ENCODE results near the gene PDE6A.

The PDE6A gene

DNA sequence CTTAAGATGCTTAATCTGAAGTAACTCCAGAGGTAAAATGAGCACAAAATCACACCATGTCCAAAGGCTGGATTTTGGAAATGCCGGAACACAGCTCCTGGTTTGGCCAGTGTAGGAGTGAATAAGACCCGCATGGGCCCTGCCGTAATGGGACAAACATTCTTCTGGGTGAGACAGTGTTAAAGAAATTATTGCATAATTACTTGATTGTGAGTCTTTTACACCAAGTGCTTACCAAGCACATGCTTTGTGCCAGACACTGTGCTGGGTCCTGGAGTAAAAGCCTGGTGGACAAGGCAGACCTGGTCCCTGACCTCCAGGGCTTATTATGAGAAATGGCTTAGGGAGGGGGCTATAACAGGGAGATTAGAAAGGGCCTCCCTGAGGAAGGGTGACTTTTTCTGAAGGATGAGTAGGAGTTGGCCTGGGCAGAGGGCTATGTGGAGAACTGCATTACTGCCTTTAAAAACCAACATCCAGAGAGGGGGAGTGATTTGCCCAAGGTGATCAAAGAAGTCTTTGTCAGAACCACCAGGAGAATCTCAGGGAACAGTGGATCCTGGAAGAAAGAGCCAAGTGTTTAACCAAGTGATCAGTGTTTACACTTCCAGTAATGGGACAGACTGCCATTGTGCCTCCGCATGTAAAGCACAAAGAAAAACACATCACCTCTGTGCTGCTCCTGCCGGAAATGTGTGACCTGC, 3.5 kb downstream of the PDE6A start:
- H3K4me3 ChIP-seq, result no peak overlapping the region
- no peak overlapping the region for H3K27ac ChIP-seq
- TF ChIP-seq, protein P1, sequence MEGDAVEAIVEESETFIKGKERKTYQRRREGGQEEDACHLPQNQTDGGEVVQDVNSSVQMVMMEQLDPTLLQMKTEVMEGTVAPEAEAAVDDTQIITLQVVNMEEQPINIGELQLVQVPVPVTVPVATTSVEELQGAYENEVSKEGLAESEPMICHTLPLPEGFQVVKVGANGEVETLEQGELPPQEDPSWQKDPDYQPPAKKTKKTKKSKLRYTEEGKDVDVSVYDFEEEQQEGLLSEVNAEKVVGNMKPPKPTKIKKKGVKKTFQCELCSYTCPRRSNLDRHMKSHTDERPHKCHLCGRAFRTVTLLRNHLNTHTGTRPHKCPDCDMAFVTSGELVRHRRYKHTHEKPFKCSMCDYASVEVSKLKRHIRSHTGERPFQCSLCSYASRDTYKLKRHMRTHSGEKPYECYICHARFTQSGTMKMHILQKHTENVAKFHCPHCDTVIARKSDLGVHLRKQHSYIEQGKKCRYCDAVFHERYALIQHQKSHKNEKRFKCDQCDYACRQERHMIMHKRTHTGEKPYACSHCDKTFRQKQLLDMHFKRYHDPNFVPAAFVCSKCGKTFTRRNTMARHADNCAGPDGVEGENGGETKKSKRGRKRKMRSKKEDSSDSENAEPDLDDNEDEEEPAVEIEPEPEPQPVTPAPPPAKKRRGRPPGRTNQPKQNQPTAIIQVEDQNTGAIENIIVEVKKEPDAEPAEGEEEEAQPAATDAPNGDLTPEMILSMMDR (IDR thresholded peaks at IDR 0.05), result no peak
- DNase-seq (ENCODE audit: low spot score), result no peak

DNA sequence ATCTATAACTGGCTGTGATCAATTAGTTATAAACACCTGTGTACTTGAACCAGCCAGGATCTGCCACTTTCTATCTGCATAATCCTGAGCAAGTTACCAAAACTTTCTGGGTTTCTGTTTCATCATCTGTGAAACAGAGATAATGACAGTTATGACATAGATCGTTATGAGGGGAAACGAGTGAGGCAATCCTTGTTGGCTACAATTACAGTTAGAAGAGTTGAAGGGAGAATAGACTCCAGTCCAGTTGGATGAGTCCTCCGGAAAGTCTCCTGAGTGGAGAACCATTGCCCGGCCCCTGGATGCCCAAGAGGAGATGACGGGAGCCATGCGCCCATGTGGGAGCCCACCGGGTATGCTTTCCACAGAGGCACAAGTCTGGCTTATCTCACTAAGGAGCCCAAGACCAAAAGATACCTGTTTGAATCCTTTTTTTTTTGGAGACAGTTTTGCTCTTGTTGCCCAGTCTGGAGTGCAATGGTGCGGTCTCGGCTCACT, 4.5 kb downstream of the PDE6A start:
- no peak for DNase-seq (ENCODE audit: low spot score)
- Histone ChIP-seq H3K4me3 (no peak overlapping the region), H3K27ac (no peak overlapping the region)
- TF ChIP-seq, protein P1 (IDR thresholded peaks at IDR 0.05), result no peak

- DNase-seq (ENCODE audit: low spot score), result no peak
- TF ChIP-seq, protein P1 (IDR thresholded peaks at IDR 0.05), result no peak
- Histone ChIP-seq H3K4me3 (no peak overlapping the region), H3K27ac (peak overlapping the region; percentile 39 to 58)
These were observed 5.0 kb downstream of the PDE6A start for GRCh38 chr5:149939546-149939945.

DNA sequence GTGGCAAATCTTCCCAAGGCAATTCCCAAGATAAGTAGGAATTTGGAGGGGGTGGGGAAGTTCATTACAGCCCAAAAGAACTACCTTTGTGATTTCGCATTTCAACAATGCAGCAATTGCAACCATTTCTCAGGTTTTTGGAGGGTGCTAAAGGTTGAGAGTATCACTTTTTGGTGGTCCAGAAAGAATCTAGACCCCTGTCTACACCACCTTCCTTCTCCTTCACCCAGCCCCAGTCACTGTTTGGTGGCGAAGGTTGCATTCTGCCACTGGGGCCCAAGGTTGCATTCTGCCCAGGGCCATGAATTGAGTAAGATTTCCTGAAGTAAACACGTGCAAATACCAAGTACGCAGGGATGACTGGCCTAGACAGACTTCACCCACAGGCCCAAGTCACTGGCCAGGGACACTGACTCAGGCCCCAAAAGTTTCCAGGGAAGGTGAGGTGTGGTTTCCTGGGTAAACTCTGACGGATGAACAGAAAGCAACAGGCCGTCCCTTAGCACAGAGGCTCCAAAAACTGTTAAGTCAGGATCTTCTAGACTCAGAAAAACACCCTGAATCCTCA, 5.7 kb downstream of the PDE6A start:
- TF ChIP-seq, protein P1 (IDR thresholded peaks at IDR 0.05), result no peak
- H3K27ac ChIP-seq, result peak overlapping the region; percentile 39 to 58
- DNase-seq (ENCODE audit: low spot score), result no peak
- H3K4me3 ChIP-seq, result no peak overlapping the region

GRCh38 chr5:149938279-149938678, 6.3 kb downstream of the PDE6A start:
- DNase-seq (ENCODE audit: low spot score), result no peak
- no peak overlapping the region for H3K4me3 ChIP-seq
- TF ChIP-seq, protein P1 (IDR thresholded peaks at IDR 0.05), result no peak
- H3K27ac ChIP-seq, result peak overlapping the region; percentile 39 to 58

GRCh38 chr5:149937610-149938009, 7.0 kb downstream of the PDE6A start:
- no peak overlapping the region for H3K4me3 ChIP-seq
- peak overlapping the region in 1 of 2 donors; percentile 58 for H3K27ac ChIP-seq
- TF ChIP-seq, protein P1 (IDR thresholded peaks at IDR 0.05), result no peak
- DNase-seq (ENCODE audit: low spot score), result no peak

GRCh38 chr5:149936700-149937091, 7.9 kb downstream of the PDE6A start:
- Histone ChIP-seq H3K27ac (no peak overlapping the region), H3K4me3 (no peak overlapping the region)
- TF ChIP-seq, protein P1 (IDR thresholded peaks at IDR 0.05), result no peak
- no peak for DNase-seq (ENCODE audit: low spot score)
